DND-41 (cell line): ENCODE results near the gene GXYLT1.

ENCODE experiments used
- ATAC-seq: fragments of 200-7000 bp; cut with Tn5 transposase; 3 replicates; pipeline ENCODE4 v1.9.1; 2021; ENCODE audit warnings: low read depth; ENCODE audit not compliant: insufficient read depth
- DNase-seq: peaks from one replicate; pipeline ENCODE4 v3.0.0-alpha.2; 2020
- H2AFZ ChIP-seq: 2 replicates; pipeline ENCODE4 v1.6.0; 2012; ENCODE audit warnings: low read depth, low read length
- H3K27ac ChIP-seq: 2 replicates; pipeline ENCODE4 v1.5.1; 2012; ENCODE audit warnings: low read length, inconsistent platforms
- H3K27me3 ChIP-seq: fragments of 200-600 bp; sonication (generic); 2 replicates; pipeline ENCODE4 v1.6.0; 2012; ENCODE audit warnings: low read length, mild to moderate bottlenecking, inconsistent platforms; ENCODE audit not compliant: insufficient read depth, poor library complexity
- H3K36me3 ChIP-seq: 2 replicates; pipeline ENCODE4 v1.5.1; 2012; ENCODE audit warnings: low read length, inconsistent platforms; ENCODE audit not compliant: insufficient read depth
- H3K4me1 ChIP-seq: 2 replicates; pipeline ENCODE4 v1.5.1; 2012; ENCODE audit warnings: mild to moderate bottlenecking, low read length; ENCODE audit not compliant: insufficient read depth
- H3K4me2 ChIP-seq: 2 replicates; pipeline ENCODE4 v1.6.0; 2012; ENCODE audit warnings: mild to moderate bottlenecking, moderate library complexity, low read length, inconsistent platforms; ENCODE audit not compliant: insufficient read depth
- H3K4me3 ChIP-seq, 2 experiments: fragments of 200-600 bp in 1 of 2; shearing (Covaris generic) in 1 of 2; 2 replicates each; pipeline ENCODE4 v1.5.1; 2012 to 2016; ENCODE audit warnings: inconsistent platforms in 2 of 2, low read length in 2 of 2, mild to moderate bottlenecking in 2 of 2, low read depth in 1 of 2, moderate library complexity in 1 of 2
- H3K79me2 ChIP-seq: 2 replicates; pipeline ENCODE4 v1.6.0; 2012; ENCODE audit warnings: low read length, inconsistent platforms; ENCODE audit not compliant: insufficient read depth
- H3K9ac ChIP-seq: 2 replicates; pipeline ENCODE4 v1.6.0; 2012; ENCODE audit warnings: low read depth, mild to moderate bottlenecking, inconsistent platforms, low read length, moderate library complexity
- H3K9me3 ChIP-seq: 2 replicates; pipeline ENCODE4 v1.5.1; 2012; ENCODE audit warnings: low read length, moderate library complexity, mild to moderate bottlenecking, inconsistent platforms; ENCODE audit not compliant: insufficient read depth, severe bottlenecking
- H4K20me1 ChIP-seq: 2 replicates; pipeline ENCODE4 v1.6.0; 2012; ENCODE audit warnings: low read length; ENCODE audit not compliant: insufficient read depth
- CTCF ChIP-seq: IDR thresholded peaks from 2 replicates; pipeline ENCODE4 v1.5.1; 2012; ENCODE audit warnings: borderline replicate concordance, low read length, moderate library complexity, mild to moderate bottlenecking; ENCODE audit not compliant: poor library complexity, severe bottlenecking; ENCODE audit errors: extremely low read depth
- EZH2 ChIP-seq: IDR thresholded peaks from 3 replicates; pipeline ENCODE4 v1.6.1; 2012; ENCODE audit warnings: borderline replicate concordance, low read depth, mild to moderate bottlenecking, moderate library complexity, low read length, inconsistent platforms; ENCODE audit not compliant: severe bottlenecking

The GXYLT1 gene

DNA sequence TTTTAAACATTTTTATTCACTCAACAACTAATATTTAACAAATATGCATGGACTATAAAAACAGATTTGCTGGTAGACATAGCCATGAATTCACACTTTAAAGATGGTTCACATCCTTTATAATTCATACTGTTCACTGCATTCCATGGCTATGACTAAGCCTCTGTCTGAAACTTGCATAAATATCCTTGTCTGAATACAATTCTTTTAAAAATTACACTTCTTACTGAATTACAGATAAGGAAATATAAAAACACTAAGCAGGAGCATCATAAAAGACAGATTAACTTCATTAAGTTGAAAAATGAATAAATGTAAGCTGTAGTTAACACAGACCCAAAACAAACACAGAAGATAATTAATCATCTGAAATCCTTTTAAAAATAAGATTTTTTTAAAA, 53.8 kb downstream of the GXYLT1 start:
- Histone ChIP-seq H3K9ac (no peak overlapping the region), H3K27me3 (no peaks in the 10 kb centered on the region), H2AFZ (no peak overlapping the region), H3K79me2 (no peaks in the 10 kb centered on the region), H3K4me2 (no peak overlapping the region), H3K27ac (no peak overlapping the region), H3K9me3 (no peaks in the 10 kb centered on the region), H3K4me1 (peaks cover 9% of the 10 kb centered on the region), H3K4me3 (no peak overlapping the region), H3K36me3 (peaks cover 12% of the 10 kb centered on the region; the same call in 1 of the 2 replicates), H4K20me1 (no peaks in the 10 kb centered on the region)
- ATAC-seq: no peak
- no peak for DNase-seq
- TF ChIP-seq EZH2: no peak

GRCh38 chr12:42086031-42086430, 58.6 kb downstream of the GXYLT1 start:
- H3K9ac ChIP-seq: no peak overlapping the region
- no peaks in the 10 kb centered on the region for H4K20me1 ChIP-seq
- H2AFZ ChIP-seq: no peak overlapping the region
- H3K27ac ChIP-seq: no peak overlapping the region
- DNase-seq (no peak), ATAC-seq (no peak)
- no peak overlapping the region for H3K4me3 ChIP-seq
- H3K36me3 ChIP-seq: peaks cover 12% of the 10 kb centered on the region; the same call in 1 of the 2 replicates
- no peaks in the 10 kb centered on the region for H3K4me1 ChIP-seq
- TF ChIP-seq EZH2 (no peak), CTCF (no peak)
- H3K79me2 ChIP-seq: no peaks in the 10 kb centered on the region
- no peaks in the 10 kb centered on the region for H3K27me3 ChIP-seq
- no peak overlapping the region for H3K4me2 ChIP-seq
- no peaks in the 10 kb centered on the region for H3K9me3 ChIP-seq

DNA sequence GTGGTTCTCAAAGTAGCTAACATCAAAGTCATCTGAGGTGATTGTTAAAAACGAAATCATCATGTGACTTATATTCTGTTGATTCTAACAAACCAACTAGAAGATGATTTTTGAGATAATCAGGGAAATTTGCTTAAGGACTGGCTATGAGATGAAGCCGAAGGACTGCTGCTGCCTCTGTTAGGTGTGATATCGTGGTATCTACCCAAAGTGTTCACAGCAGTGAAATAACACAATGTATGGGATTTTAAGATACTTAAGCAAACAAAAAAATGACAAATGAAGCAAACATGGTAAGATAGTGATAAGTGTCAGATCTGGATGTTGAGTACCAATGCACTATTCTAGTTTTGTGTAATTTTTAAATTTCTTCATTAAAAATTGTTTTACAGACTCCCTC, 59.1 kb downstream of the GXYLT1 start:
- Histone ChIP-seq H4K20me1 (no peaks in the 10 kb centered on the region), H3K4me2 (no peak overlapping the region), H3K79me2 (no peaks in the 10 kb centered on the region), H3K9ac (no peak overlapping the region), H3K27me3 (no peaks in the 10 kb centered on the region), H3K27ac (no peak overlapping the region), H2AFZ (no peak overlapping the region), H3K9me3 (no peaks in the 10 kb centered on the region), H3K36me3 (peaks cover 12% of the 10 kb centered on the region; the same call in 1 of the 2 replicates), H3K4me1 (no peaks in the 10 kb centered on the region), H3K4me3 (no peak overlapping the region)
- TF ChIP-seq EZH2: no peak
- ATAC-seq (no peak), DNase-seq (no peak)

DNA sequence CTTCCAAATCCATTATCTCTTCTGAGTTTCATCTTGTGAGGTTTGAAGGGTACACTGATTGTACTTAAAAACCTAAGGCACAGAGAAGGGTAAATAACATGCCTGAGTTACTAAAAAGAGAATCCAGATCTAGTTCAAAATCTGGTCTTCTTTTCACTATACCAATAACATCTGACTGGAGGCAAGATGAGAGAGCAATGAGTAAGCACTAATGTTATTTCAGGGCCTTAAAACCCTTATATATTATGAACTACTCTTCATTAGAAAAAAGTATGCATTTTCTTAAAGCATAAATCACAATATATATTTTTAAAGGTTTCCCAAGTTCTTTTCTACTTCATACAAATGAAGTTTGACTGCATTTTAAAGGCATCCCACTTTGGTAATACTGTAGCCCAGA, 60.2 kb downstream of the GXYLT1 start:
- TF ChIP-seq EZH2 (no peak), CTCF (no peak)
- Histone ChIP-seq H3K9ac (no peak overlapping the region), H3K9me3 (no peaks in the 10 kb centered on the region), H3K4me2 (no peak overlapping the region), H2AFZ (no peak overlapping the region), H3K36me3 (peaks cover 6% of the 10 kb centered on the region; the same call in 1 of the 2 replicates), H3K27me3 (no peaks in the 10 kb centered on the region), H4K20me1 (no peaks in the 10 kb centered on the region), H3K4me1 (no peaks in the 10 kb centered on the region), H3K4me3 (no peak overlapping the region), H3K27ac (no peak overlapping the region), H3K79me2 (no peaks in the 10 kb centered on the region)
- no peak for DNase-seq
- no peak for ATAC-seq
